Activated CD4-positive, alpha-beta T cell treated with anti-CD3 and anti-CD28 coated beads, Interleukin-2, amount 50 U/mL, for 1 hour (primary cell): ENCODE results near the gene TBL3.

Experiments
- DNase-seq: peaks from one replicate; pipeline ENCODE4 v3.0.0-alpha.2; 2020

Gene TBL3

DNA sequence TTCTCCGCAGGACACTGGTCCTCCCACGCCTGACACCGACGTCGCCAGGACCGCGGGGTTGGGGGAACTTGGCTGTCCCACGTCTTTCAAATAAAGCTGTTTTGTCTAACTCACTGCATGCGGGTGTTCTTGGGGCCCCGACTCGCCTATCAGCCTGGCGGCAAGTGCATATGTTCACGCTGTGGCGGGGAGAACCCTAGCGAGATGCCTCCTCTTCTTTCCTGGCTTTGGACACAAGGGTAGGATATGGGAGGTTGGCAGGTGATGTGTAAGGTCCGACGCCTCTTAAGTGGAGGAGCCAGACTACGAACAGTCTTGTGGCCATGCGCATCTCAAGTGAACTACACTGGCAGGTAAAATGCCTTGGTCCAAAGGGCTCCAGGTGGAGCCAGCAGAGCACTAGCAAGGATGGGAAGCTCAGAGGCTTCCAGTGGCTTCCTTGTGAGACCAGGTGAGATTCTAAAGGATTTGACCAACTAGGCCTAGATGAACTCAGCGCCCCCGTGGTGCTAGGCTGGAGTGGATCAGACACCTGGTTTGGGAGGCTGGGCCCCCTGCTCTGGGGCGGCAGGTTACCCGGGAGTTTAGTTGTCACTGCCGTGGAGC lies 6.4 kb upstream of the TBL3 start:
- no peak for DNase-seq

DNA sequence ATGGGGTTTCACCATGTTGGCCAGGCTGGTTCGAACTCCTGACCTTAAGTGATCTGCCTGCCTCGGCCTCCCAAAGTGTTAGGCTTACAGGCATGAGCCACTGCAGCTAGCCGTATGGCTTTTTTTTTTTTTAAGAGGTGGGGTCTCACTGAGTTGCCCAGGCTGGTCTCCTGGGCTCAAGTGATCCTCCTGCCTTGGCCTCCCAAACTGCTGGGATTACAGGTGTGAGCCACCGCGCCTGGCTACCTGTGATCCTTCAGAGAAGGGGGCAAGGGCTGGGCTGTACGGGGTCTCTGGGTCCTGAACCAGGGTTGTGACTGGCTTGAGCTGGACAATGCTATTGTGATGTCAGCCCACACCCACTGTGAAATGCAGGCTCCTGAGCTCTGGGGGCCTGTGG lies 5.4 kb upstream of the TBL3 start, which contains the start of gene RNF151:
Gene RNF151, plus strand, starts transcription at position 397 of the 400 bp plus-strand sequence. CDS start 26 bp downstream, outside the sequence.
- DNase-seq = no peak

DNA sequence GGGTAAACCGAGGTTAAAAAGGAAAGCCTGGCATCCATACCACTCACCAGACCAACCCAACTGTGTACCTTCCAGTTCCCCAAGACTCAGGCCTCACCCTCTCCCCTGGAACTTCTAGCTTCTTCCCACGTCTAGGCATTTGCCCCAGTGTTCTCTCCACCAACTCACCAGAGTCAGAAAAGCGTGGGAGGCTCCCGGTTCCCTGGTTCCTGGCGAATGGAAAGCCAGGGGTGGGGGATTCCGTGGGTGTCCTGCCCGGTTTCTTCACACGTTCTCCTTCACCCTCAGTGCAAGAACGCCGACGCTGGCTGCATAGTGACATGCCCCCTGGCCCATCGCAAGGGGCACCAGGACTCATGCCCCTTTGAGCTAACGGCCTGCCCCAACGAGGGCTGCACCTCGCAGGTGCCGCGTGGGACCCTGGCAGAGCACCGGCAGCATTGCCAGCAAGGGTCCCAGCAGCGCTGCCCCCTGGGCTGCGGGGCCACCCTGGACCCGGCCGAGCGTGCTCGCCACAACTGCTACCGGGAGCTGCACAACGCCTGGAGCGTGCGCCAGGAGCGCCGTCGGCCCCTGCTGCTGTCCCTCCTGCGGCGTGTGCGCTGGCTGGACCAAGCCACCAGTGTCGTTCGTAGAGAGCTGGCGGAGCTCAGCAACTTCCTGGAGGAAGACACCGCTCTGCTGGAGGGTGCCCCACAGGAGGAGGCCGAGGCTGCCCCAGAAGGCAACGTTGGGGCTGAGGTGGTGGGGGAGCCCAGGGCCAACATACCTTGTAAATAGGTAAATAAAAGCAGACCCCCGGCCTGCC lies 3.5 kb upstream of the TBL3 start:
- DNase-seq = no peak

DNA sequence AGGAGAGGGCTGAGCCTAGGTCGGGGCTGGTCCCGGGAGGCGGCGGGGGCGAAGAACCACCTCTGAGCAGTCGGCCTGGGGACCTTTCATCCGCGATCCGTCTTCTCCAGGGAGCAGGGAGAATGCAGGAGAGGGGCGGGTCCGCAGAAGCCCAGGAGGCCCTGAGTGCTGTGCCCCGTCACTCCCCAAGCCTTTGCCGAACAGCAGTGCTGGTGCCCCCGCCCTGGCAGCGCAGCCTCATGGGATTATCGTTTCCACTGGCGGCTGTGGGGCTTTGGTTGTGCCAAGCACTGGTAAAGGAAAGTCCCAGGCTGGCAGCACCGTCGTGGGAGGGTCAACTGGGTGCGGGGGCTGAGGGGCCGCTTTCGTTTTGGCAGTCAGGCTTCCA lies 631 bp downstream of the TBL3 start:
- no peak for DNase-seq

GRCh38 chr16:1973461-1974156 lies 1.8 kb downstream of the TBL3 start:
- DNase-seq = no peak

GRCh38 chr16:1974157-1975070 lies 2.6 kb downstream of the TBL3 start:
- DNase-seq = no peak

- DNase-seq = no peak
These were observed 3.8 kb downstream of the TBL3 start for GRCh38 chr16:1975432-1976215.

- no peak for DNase-seq
These were observed 4.3 kb downstream of the TBL3 start for GRCh38 chr16:1976216-1976520.

- no peak for DNase-seq
These were observed 5.4 kb downstream of the TBL3 start for GRCh38 chr16:1976951-1977874.

DNA sequence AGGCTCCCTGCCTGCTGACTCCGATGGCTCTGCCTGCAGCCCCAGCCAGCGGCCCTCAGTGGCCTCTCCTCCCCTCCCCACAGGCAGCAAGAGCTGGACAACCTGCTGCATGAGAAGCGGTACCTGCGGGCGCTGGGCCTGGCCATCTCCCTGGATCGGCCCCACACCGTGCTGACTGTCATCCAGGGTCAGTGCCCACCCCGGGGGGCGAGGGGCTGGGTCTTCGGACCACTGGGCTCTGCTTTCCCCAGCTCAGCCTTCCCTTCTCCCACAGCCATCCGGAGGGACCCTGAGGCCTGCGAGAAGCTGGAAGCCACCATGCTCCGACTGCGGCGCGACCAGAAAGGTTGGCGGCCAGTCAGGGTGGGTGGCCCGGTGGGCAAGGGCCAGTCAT lies 6.0 kb downstream of the TBL3 start:
- DNase-seq = no peak

- no peak for DNase-seq
These were observed 6.7 kb downstream of the TBL3 start for GRCh38 chr16:1978476-1979120.

- DNase-seq = peak; percentile 36
These were observed 7.6 kb downstream of the TBL3 start for GRCh38 chr16:1979271-1980029.

DNA sequence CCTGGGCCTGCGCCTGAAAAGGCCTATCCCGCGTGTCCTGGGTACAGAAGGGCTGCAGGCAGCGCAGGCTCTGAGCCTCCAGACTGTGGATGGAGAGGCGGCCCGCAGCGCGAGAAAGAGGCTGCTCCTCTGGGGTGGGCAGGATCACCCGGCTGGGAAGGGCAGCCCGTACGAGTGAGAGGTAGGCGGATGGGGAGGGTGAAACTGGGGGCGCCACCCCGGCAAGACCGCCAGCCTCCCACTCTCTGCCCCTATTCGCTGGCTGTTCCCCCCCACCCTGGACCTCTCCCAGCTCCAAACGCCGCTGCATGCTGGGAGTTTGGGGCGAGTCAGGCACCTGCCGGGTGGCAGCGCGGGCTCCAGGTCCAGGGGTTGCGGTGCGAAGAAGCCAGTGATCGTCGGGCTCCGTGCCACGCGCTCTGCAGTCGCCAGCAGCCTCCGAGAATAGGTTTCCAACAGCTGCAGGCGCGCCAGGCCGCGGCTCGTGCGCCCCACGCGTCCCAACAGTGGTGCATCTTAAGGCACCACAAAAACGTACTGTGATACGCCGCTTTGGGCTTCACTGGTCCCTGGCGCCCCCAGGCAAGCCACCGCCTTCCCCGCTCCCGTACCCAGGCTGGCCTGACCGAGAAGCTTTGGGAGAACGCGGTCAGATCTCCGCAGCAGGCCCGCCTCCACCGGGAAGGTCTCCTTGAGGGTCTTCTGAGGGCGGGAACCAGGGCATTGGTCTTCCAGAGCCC lies 8.3 kb downstream of the TBL3 start:
- no peak for DNase-seq

DNA sequence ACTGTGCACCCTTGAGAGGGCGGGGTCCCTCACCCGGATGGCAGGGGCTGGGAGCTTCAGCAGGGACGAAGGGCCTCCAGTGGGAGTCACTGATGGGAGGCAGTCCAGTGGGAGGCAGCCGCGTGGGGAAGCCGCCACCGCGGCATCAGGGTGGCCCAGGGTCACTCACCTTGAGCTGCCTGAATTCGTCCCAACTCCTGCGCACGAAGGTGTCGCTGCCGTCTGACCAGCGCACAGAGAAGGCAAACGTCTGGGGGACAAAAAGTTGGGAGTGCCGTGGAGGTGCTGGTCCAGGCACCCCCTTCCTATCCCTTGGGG lies 8.9 kb downstream of the TBL3 start:
- DNase-seq = no peak

- no peak for DNase-seq
These were observed 9.6 kb downstream of the TBL3 start, which contains the start of gene NOXO1 for GRCh38 chr16:1981398-1981836. TSS of gene NOXO1 (minus strand) at chr16:1981469. CDS start at chr16:1981179, 290 bp downstream.

GRCh38 chr16:1982013-1982433 lies 10.2 kb downstream of the TBL3 start:
- DNase-seq = no peak

- DNase-seq = no peak
These were observed 11.2 kb downstream of the TBL3 start for GRCh38 chr16:1982991-1983543.

DNA sequence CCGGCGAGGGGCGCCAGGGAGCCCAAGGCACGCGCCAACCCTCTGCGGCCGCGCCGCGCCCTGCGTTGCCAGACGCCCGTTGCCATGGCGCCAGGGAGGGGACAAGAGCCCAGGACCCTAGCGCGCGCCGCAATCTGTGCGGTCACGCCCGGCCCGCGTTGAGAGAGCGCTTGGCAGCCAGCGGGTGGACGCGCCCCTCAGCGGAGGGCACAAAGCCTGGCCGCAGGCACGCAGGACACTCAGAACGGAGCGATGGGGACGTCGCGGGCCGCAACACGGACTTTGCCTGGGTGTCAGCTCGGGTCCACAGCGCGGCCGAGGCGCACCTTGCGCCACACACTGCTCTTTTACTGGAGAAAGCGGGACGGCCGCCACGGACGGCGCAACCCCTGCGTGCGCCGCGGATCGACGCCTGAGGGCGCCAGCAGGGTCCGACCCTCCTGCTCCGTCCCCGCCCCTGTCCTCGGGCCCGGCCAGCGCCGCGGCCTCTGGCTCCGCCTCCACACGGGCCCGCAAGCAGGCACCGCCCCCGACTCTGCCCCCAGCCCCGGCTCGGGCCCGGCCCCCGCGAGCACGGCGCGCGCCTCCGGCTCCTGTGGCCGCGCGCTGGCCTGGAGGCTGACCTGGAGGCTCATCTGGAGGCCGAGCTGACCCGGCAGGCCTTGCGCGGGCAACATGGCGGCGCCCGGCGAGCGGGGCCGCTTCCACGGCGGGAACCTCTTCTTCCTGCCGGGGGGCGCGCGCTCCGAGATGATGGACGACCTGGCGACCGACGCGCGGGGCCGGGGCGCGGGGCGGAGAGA lies 11.9 kb downstream of the TBL3 start, which contains the start of gene GFER:
Gene GFER, plus strand, starts transcription at position 650 of the 803 bp plus-strand sequence. Its CDS starts 26 bp downstream, at position 676.
- DNase-seq = peak; percentile 51
